ENCODE measurements around the gene NRF1. TPM values are rescaled to one million over a fixed set of nuclear protein-coding genes. Genes with fewer than 3 reads are reported as not detected.

Gene NRF1
- total RNA-seq, 1 experiment from 2014 or later = 19.3 TPM

GRCh38 chr7:129667116-129667515 lies 55.6 kb downstream of the NRF1 start:
- no peak overlapping the region for H3K9ac ChIP-seq (ENCODE audit: extremely low read depth, insufficient read length, low read length)
- DNase-seq = no peak
- no peaks in the 10 kb centered on the region for H3K9me3 ChIP-seq (ENCODE audit: control insufficient read depth, low read depth, low read length)
- no peak overlapping the region for H3K27ac ChIP-seq (ENCODE audit: insufficient read length, low read depth, low read length)
- H3K79me1 ChIP-seq (ENCODE audit: insufficient read depth, low read depth, low read length, poor library complexity, severe bottlenecking) = no peaks in the 10 kb centered on the region
- Mint-ChIP-seq H3K27me3 (ENCODE audit: low read depth) (no peaks in the 10 kb centered on the region), H3K9me3 (peaks cover 17% of the 10 kb centered on the region in 2 experiments), H3K36me3 (ENCODE audit: insufficient read depth in 1 of 3, low read depth in 3 of 3) (peaks cover 16 to 24% (median 20%) of the 10 kb centered on the region in 3 experiments), H3K27ac (no peak overlapping the region; a peak in 1 of 7 replicates), H3K4me3 (no peak overlapping the region), H3K4me1 (peaks cover 12 to 16% of the 10 kb centered on the region in 2 experiments)
- no peak for TF ChIP-seq CTCF (conservative IDR thresholded peaks at IDR 0.05)
- no peak overlapping the region for H2BK5ac ChIP-seq (ENCODE audit: insufficient read length, low read length)
- H4K91ac ChIP-seq (ENCODE audit: insufficient read length, low read depth, low read length) = no peak overlapping the region
- H2BK15ac ChIP-seq (ENCODE audit: low read depth, low read length) = no peak overlapping the region
- no peak overlapping the region for H2AFZ ChIP-seq (ENCODE audit: low read length)
- no CpG with 5 or more reads among the region's 4 CpGs for WGBS (ENCODE audit: extremely low coverage, insufficient read length, low lambda C conversion rate)
- no peak overlapping the region for H3K4ac ChIP-seq (ENCODE audit: low read depth, low read length)
- no peaks in the 10 kb centered on the region for H4K20me1 ChIP-seq (ENCODE audit: control insufficient read depth, insufficient read depth, insufficient read length)
- H3K4me1 ChIP-seq (ENCODE audit: insufficient read depth, low read length) = peaks cover 2% of the 10 kb centered on the region; the same call in 1 of the 2 replicates
- H3K23me2 ChIP-seq (ENCODE audit: insufficient read length, low read depth, low read length, poor library complexity, severe bottlenecking) = no peaks in the 10 kb centered on the region
- H2BK12ac ChIP-seq (ENCODE audit: insufficient read length, low read depth, low read length) = no peak overlapping the region
- H3K27me3 ChIP-seq (ENCODE audit: insufficient read depth, low read length) = no peaks in the 10 kb centered on the region
- no peak overlapping the region for H2BK120ac ChIP-seq (ENCODE audit: low read depth, low read length, poor library complexity, severe bottlenecking)
- no peak overlapping the region for H2AK5ac ChIP-seq (ENCODE audit: insufficient read length, low read length)
- no peak overlapping the region for H2BK20ac ChIP-seq (ENCODE audit: low read depth, low read length, poor library complexity, severe bottlenecking)
- no peaks in the 10 kb centered on the region for H3K79me2 ChIP-seq (ENCODE audit: insufficient read depth, low read length)
- H4K8ac ChIP-seq (replicated peaks; ENCODE audit: insufficient read length, low read depth, low read length) = no peak overlapping the region
- no peak overlapping the region for H3K18ac ChIP-seq (ENCODE audit: insufficient read length, low read depth, low read length)
- H3K14ac ChIP-seq (ENCODE audit: insufficient read depth, low read length) = no peak overlapping the region
- no peak overlapping the region for H3K4me2 ChIP-seq (ENCODE audit: insufficient read depth, insufficient read length, low read length)
- no peak overlapping the region for H3K56ac ChIP-seq (ENCODE audit: insufficient read length, low read depth, low read length)
- no peak overlapping the region for H3T11ph ChIP-seq (ENCODE audit: low read length)
- H4K5ac ChIP-seq (ENCODE audit: insufficient read length, low read depth, low read length) = no peak overlapping the region
- no peak overlapping the region for H3K23ac ChIP-seq (ENCODE audit: insufficient read length, low read depth, low read length)
